Measurements from ENCODE around the gene TMEM186.
"Not testable (repeated sequence)": the region's sequence is repeated elsewhere in the genome, so short reads cannot be mapped to it uniquely, and the experiment has no call there.

- not testable (repeated sequence) for TF ChIP-seq CTCF (IDR thresholded peaks at IDR 0.05; ENCODE audit: insufficient read depth, low read depth, low read length); EZH2 (IDR thresholded peaks at IDR 0.05; ENCODE audit: insufficient read depth, low read length)
Measured at GRCh38 chr16:8803733-8804132, 6.3 kb upstream of the TMEM186 start.
